Suprapubic skin (tissue), 3 donors: ENCODE data around the gene MYO5B.

Experiments used
- CTCF ChIP-seq, 2 donors: fragments of 200-600 bp in 1 of 2; fragments of 450-650 bp in 1 of 2; sonication (generic) in 1 of 2; IDR thresholded peaks; one replicate each; pipeline ENCODE4 v1.5.1; 2016 to 2019; ENCODE audit warnings: antibody characterized with exemption in 2 of 2, mild to moderate bottlenecking in 1 of 2, moderate library complexity in 1 of 2
- POLR2AphosphoS5 ChIP-seq, 3 donors: sonication (generic); formaldehyde crosslinking; IDR thresholded peaks; one replicate each; pipeline ENCODE4 v1.6.1; 2017; ENCODE audit warnings: antibody characterized with exemption in 3 of 3

GRCh38 chr18:49976001-49976400 is 218.9 kb downstream of the MYO5B start:
- TF ChIP-seq CTCF (IDR thresholded peaks at IDR 0.05) (no peak), POLR2AphosphoS5 (IDR thresholded peaks at IDR 0.05) (no peak)
